Osteocyte (in vitro differentiated cells): Measurements from ENCODE around the gene ANAPC7. TPM values are rescaled to one million over a fixed set of nuclear protein-coding genes. Genes with fewer than 3 reads are reported as not detected.
"Not testable (repeated sequence)": the region's sequence is repeated elsewhere in the genome, so short reads cannot be mapped to it uniquely, and the experiment has no call there.

Experiments
- DNase-seq: peaks from one replicate; pipeline ENCODE4 v3.0.0; 2021; ENCODE audit warnings: mixed read lengths; ENCODE audit not compliant: unreplicated experiment; ENCODE audit errors: extremely low spot score
- H3K27ac Mint-ChIP-seq: one replicate; pipeline ENCODE4 v1.8.0; 2021; ENCODE audit warnings: mild to moderate bottlenecking, mixed read lengths; ENCODE audit not compliant: unreplicated experiment
- H3K27me3 Mint-ChIP-seq: one replicate; pipeline ENCODE4 v1.8.0; 2021; ENCODE audit warnings: mixed read lengths; ENCODE audit not compliant: unreplicated experiment
- H3K36me3 Mint-ChIP-seq: one replicate; pipeline ENCODE4 v1.8.0; 2021; ENCODE audit warnings: mixed read lengths; ENCODE audit not compliant: unreplicated experiment
- H3K4me1 Mint-ChIP-seq: one replicate; pipeline ENCODE4 v1.8.0; 2021; ENCODE audit warnings: mixed read lengths; ENCODE audit not compliant: unreplicated experiment
- H3K4me3 Mint-ChIP-seq: one replicate; pipeline ENCODE4 v1.8.0; 2021; ENCODE audit warnings: mild to moderate bottlenecking, moderate library complexity, mixed read lengths; ENCODE audit not compliant: unreplicated experiment
- H3K9me3 Mint-ChIP-seq: one replicate; pipeline ENCODE4 v1.8.0; 2021; ENCODE audit warnings: mixed read lengths; ENCODE audit not compliant: unreplicated experiment
- total RNA-seq: library from RNA; stranded (reverse); gene quantifications from 2 replicates; pipeline ENCODE4 v1.2.1, GENCODE V29; 2021
- TF ChIP-seq, protein P1 (sequence below): fragments of 200-600 bp; sonication (generic); IDR thresholded peaks from 2 replicates; pipeline ENCODE4 v1.5.0; 2021; ENCODE audit warnings: antibody characterized with exemption, mild to moderate bottlenecking, moderate library complexity

The ANAPC7 gene
- total RNA-seq, 1 donor from 2014 or later = 48.8 TPM

DNA sequence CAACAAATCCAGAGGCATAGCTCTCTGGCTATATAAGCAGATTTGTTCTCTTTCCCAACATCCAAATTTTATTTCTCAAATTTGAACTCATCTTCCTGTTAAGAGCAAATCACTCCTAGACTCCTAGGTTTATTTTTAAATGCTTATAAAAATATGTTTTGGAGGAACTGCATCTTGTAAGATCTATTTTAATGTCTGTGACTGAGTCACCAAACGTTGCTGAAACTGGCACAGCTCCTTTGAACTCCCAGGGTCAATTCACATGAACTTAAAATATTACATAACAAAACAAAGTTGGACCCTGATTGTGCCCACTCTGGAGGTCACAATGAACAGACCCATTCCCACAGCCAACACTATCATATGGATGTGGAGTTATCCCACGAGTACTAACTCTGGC is 23.9 kb downstream of the ANAPC7 start:
- DNase-seq = no peak
- Mint-ChIP-seq H3K9me3 (no peaks in the 10 kb centered on the region), H3K4me1 (peaks cover 5% of the 10 kb centered on the region), H3K27ac (no peak overlapping the region), H3K4me3 (no peak overlapping the region), H3K27me3 (no peaks in the 10 kb centered on the region), H3K36me3 (peaks cover 53% of the 10 kb centered on the region)
- TF ChIP-seq, protein P1, sequence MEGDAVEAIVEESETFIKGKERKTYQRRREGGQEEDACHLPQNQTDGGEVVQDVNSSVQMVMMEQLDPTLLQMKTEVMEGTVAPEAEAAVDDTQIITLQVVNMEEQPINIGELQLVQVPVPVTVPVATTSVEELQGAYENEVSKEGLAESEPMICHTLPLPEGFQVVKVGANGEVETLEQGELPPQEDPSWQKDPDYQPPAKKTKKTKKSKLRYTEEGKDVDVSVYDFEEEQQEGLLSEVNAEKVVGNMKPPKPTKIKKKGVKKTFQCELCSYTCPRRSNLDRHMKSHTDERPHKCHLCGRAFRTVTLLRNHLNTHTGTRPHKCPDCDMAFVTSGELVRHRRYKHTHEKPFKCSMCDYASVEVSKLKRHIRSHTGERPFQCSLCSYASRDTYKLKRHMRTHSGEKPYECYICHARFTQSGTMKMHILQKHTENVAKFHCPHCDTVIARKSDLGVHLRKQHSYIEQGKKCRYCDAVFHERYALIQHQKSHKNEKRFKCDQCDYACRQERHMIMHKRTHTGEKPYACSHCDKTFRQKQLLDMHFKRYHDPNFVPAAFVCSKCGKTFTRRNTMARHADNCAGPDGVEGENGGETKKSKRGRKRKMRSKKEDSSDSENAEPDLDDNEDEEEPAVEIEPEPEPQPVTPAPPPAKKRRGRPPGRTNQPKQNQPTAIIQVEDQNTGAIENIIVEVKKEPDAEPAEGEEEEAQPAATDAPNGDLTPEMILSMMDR = no peak

DNA sequence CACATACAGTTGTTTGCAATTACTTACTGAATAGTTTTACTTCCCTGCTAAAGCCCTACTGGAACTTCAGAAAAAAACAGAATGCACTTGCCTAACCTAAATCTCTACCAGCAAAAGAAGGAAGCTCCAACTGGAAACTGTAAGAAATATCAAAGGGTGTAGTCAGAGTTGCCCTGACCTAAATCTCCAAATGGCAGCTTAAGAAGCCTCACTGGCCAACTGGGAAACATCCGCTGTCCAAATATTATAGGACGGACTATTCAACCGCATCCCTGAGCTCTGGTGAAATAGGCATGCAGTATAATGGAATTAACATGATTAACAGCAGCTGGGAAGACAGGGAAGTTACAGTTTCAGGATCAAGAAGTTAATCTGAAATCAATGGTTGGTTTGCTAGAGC is 24.3 kb downstream of the ANAPC7 start:
- no peaks in the 10 kb centered on the region for H3K27me3 Mint-ChIP-seq
- no peak overlapping the region for H3K4me3 Mint-ChIP-seq
- no peak overlapping the region for H3K27ac Mint-ChIP-seq
- peaks cover 55% of the 10 kb centered on the region for H3K36me3 Mint-ChIP-seq
- TF ChIP-seq, protein P1 = no peak
- no peaks in the 10 kb centered on the region for H3K9me3 Mint-ChIP-seq
- peaks cover under 1% of the 10 kb centered on the region for H3K4me1 Mint-ChIP-seq
- DNase-seq = no peak

- H3K36me3 Mint-ChIP-seq = peaks cover 57% of the 10 kb centered on the region
- not testable (repeated sequence) for H3K4me3 Mint-ChIP-seq, H3K4me1 Mint-ChIP-seq, H3K27ac Mint-ChIP-seq, H3K27me3 Mint-ChIP-seq, H3K9me3 Mint-ChIP-seq, DNase-seq
These were observed 25.2 kb downstream of the ANAPC7 start for GRCh38 chr12:110378131-110378790.

DNA sequence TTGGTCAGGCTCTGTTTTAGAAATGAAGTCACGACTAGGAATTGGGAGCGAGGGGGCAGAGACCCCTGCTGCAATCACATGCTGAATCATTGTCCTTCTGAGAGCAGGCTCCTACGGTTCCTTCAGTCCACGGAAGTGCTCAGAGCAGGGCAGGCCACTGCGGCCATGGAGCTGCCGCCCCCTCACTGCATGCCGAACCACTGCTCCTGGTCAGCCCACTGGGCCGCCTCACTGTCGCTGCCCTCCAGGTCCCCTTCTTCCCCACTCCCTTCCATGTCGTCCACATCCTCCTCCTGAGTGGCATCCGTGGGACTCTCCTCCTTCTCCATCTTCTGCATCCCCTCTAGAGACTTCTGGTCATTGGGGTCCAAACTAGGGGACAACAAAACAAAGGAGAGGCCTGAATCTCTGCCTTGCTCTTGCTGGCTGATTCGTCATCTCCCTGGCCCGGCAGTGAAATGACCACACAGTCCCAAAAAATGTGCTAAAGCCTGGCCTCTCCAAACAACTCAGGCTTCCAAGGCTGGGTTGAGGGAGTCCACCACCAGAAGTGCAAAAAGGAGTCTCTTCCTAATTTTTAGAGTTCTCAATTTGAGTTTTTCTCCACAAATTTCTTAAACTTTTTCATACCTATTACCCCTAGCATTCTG is 29.4 kb downstream of the ANAPC7 start:
- Mint-ChIP-seq H3K4me3 (no peak overlapping the region), H3K9me3 (no peaks in the 10 kb centered on the region), H3K27ac (no peak overlapping the region), H3K4me1 (no peaks in the 10 kb centered on the region), H3K27me3 (no peaks in the 10 kb centered on the region), H3K36me3 (peaks cover 43% of the 10 kb centered on the region)
- TF ChIP-seq, protein P1 = no peak
- no peak for DNase-seq

- H3K4me1 Mint-ChIP-seq = no peaks in the 10 kb centered on the region
- TF ChIP-seq, protein P1 = no peak
- no peaks in the 10 kb centered on the region for H3K27me3 Mint-ChIP-seq
- no peak overlapping the region for H3K27ac Mint-ChIP-seq
- H3K36me3 Mint-ChIP-seq = peaks cover 39% of the 10 kb centered on the region
- no peaks in the 10 kb centered on the region for H3K9me3 Mint-ChIP-seq
- no peak overlapping the region for H3K4me3 Mint-ChIP-seq
- no peak for DNase-seq
These were observed 30.1 kb downstream of the ANAPC7 start for GRCh38 chr12:110373425-110373824.
